ENCODE results near the gene CCT7.
A peak's percentile ranks its signal among the peaks of the same experiment; 100 is the strongest.

Gene CCT7

DNA sequence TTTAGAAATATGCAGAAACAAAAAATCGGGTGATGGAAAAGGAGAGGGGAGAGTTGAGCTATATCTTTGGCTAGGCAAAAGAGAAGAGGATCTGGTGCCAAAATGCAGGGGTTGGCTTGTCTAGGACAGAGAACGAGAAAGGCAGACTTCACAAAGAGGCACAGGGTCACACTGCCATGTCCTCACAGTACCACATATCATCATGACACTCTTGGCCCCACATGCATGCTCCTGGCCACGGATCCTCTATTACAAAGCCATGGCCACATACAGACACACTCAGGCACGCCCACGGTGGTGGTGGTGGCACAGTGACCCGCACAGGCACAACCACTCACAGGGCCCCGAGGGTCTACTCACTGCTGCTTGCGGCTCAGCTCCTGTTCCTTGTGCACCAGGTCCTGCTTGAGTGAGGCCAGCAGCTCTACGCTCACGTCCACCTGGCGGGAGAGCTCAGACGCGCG, 34.3 kb downstream of the CCT7 start:
- no peak for DNase-seq (ENCODE audit: low spot score)

DNA sequence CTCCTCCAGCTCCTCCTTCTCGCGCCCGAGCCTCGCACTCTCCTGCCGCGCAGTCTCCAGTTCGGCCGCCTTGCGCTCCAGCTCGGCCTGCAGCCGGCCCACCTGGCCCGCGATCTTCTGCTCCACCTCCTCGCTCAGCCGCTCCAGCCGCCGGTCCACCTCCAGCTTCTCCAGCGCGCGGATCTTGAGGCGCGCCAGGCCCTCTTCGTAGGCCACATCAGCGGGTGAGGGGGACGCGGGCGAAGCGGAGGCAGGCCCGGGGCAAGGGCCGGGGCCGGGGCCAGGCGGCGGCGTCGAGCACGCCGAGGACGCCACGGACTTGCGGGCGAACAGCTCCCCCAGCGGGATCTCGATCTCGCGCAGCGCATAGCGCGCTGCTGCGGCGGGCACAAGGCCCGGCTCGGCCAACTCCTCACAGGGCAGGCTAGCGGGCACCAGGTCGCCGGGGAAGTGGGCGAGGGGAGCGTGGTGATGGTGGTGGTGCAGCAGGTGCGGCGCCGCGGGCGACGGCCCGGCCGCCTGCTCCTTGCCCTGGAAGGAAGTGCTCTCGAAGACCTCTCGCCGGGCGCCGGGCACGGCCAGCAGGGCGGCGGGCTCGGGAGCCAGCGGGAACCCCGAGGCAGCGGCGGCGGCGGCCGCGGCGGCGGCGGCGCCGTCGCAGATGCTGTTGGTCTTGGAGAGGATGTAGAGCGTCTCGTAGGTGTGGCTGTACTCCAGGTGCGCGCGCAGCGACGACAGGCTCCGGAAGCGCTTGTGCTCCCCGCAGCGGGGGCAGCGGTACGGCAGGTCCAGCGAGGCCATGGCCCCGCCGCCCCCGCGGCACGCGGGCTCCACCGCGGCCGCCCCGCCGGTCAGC, 35.0 kb downstream of the CCT7 start:
- DNase-seq (ENCODE audit: low spot score): no peak

DNA sequence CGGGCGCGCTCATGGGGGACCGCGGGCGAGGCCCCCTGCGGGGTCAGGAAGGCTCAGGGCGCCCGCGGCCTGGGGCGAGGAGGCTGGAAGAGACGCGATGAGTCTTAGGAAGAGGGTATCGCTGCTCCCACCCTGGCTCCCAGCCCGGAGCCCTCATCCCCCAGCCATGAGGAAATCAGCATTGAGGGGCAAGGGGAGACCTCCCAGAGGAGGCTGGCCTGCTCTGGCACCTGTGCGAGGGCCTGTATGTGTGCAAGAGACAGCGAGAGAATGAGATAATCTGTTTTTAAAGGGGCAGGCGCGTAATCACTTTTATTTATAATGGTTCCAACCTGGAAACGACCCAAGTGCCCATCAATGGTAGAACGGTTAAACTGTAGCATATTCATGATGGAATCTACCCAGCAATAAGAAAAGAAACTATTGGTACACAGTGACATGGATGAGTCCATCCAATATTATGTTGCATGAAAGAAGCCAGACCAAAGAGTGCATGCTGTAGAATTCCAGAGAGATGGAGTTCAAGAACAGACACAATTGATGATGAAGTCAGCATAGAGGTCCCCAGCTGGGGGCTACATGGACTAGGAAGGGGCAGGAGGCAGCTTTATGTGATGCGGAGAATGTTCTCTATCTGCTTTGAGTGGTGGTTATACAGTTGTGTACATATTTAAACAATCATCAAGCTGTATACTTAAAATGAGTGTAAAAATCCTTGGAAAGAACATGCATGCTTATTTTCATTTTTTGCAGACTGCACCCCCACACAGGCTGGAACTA, 35.8 kb downstream of the CCT7 start:
- DNase-seq (ENCODE audit: low spot score): no peak

DNA sequence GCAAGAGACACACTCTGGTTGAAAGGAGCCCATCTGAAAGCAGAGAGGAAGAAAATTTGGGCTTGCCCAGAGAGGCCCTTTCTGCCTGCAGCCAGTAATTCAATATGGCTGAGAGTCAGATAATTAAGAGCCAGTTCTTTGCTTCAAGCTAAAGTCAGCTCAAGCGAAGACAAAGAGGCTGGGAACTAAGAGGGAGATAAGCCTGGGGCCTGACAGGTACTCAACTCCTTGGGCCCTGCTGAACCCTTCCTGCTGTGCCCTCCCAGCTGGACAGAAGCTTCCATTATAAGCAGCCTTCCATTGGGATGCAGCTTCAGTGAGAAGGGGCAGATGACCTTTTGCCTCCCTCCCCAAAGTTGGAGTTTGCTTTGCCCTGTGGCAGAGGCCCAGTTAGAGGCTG, 38.2 kb downstream of the CCT7 start:
- DNase-seq (ENCODE audit: low spot score): no peak

DNA sequence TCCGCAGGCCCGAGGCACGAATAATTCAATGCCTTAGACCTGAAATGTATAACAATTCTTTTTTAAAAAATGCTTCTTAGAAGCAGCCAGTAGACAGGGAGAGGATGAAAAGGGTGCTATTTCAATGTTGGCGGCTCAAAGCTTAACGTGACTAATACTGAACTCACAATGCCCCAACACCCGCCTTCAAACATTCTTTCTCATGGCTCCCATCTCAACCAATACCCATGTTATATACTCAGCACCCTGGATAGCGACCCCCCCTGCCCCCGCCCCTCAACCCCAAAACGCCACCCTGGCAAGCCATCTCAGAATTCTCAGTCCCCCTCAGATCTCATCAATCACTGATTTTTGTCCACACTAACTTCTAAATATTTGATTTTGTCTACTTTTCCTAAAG, 45.7 kb downstream of the CCT7 start:
- no peak for DNase-seq (ENCODE audit: low spot score)

DNA sequence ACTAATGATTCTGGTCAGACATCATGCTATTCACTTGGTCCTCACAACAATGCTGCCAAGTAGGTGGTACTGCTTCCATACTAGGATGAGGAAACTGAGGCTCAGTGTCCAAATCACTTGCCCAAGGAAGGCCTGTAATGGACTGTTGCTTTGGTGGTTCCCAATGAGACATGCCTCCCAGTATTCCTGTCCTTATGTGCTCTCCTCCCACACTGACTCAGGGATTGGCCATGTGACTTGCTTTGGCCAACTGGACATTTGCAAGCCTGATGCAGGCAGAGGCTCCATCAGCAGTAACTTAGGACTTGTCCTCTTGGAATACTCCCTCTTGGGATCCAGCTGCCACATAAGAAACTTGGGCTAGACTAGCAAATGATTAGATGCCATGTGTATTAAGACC, 47.1 kb downstream of the CCT7 start:
- no peak for DNase-seq (ENCODE audit: low spot score)

DNA sequence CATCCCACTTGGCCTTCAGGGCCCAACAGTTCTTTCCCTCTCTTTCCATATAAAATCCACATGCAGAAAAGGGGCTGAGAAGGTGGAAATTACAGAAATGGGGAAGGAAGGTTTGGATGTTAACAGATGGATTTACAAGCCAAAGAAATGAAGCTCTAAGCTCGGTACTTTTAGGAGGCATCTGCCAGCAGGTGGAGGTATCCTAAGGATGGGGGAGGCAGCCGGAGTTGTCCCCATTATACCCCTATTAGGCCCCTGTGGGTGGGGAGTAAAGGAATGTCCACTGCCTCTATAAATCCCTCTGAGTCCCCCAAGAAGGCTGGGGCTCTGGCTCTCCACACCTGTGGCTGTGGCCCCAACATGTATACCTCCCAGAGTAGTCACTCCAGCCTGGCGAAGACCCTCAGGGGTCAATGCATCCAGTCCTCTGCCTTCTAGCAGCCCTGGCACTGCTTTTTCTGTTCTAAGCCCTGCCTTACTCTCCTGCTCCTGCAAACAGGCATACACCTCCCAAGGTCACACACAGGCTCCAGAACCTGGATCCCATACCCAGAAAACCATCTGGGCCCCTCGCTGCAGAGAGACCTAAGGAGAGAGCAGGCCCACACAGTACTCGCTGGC, 48.9 kb downstream of the CCT7 start:
- no peak for DNase-seq (ENCODE audit: low spot score)

DNA sequence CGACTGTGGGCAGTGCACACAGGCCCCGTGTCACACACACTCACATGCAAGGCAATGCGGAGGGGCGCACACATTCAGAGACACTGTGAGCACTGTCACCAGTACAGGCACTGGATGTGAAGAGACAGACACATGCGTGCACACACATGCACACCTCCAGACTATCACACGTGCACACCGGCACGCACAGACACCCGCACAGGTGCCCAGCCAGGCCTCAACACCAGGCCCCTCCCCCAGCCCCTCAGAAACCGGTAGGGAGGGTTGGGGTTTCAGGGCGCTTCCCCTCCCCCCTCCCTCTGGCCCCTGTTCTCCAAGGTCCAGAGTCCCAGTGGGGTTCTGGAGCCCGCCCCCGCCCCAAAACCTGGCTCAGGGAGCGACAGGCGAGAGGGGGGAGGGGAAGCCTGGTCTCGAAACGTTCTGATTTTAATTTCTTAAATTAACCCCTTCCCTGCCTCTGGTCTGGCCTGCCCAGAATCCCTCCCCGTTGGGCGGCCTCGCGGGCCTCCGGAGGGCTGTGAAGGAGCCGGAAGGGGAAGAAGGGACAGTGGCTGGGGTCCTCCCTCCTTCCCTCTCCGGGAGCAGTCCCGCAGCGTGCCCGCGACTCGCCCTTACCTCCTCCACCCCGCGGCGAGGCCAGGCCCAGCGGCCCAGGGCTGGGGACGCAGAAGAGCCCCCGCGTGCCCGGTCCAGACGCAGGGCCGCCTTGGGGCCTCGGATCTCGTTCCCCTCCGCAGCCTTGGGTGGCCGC, 49.6 kb downstream of the CCT7 start:
- DNase-seq (ENCODE audit: low spot score): no peak

DNA sequence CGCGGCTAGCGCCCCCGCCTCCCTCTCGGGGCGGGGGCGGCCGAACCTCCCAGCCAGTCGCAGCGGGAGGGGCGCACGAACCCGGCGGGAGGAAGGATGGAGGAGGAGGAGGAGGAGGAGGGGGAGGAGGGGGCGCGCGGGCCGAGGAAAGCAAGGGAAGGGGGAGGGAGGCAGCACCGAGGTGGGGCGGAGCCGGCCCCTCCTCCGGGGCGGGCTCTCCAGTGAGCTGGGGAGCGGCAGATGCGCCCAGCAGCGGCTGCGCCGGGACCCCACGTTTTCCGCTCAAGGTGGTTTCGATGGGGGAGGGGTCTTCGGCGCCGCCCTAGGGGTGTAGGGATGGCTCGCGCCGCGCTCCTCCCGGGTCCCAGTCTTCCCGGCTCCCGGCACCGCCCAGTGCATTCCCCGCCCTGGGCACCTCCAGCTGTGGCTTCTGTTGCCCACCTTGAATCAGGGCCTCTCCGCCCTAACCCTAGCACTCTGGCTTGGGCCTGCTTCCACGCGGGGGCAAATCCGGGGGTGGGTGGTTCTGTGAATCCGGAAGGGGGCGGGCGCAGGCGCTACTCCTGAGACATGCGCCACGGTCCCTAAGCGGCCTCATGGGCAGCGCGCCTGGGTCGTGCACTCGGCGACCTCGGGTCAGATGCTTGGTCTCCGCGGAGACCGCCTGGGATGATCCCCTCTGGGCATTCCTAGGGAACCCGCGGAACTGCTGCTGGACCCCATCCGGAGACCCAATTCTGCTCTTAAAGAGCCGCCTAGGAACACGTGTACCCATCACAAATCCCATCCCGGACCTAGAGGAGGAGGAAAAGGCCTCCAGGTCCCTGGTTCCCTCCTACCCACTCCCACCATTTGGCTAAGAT, 50.4 kb downstream of the CCT7 start, which contains the start of gene FBXO41:
Gene FBXO41 (minus strand): TSS at position 183 of the 863 bp plus-strand sequence. CDS start 14,848 bp downstream, outside the sequence.
- DNase-seq (ENCODE audit: low spot score): peak; percentile 58

DNA sequence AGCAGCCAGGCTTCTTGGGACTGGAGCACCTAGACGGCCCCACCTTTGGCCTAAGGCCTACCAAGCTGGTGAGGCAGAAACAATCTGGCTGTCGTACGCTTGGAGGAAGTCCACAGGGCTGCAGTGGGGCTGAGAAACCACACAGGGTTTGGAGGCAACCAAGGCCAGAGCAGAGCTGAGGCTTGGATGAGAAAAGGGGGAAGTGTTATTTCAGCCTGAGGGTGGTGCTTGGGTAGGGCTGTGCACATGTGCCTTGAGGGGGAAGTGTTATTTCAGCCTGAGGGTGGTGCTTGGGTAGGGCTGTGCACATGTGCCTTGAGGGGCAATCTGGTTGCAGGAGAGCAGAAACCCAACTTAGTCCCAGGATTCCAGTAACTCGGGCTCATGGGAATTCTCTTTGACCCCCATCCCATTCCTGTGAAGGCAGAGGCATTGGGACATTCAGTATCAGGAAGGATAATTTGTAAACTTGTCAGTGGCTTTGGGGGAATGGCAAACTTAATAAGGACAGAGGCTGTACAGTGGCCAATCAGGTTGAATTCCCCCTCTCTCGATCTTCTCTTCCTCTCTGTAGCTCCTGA, 51.1 kb downstream of the CCT7 start:
- no peak for DNase-seq (ENCODE audit: low spot score)

DNA sequence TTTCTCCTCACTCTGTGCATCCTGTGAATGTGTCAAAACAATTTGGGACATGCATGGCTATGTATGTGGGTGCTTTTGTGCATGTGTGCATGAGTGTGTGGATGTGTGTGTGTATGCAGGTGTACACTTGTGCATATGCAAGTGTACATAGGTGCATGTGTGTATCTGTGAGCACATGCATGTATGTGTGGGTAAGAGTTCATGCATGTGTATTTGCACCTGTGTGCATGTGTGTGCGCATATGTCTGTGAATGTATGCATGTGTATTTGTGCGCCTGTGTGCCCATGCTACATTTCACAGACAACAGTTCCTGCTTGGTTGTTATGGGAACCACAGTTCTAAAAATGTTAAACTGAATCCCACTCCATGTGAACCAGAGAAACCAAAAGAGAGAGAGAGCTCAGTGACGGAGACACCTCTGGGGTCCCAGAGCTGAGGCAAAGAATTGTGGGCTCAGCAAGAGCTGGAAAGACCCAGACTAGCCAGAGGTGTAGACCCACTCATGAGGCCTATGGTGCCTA, 52.1 kb downstream of the CCT7 start:
- DNase-seq (ENCODE audit: low spot score): no peak

DNA sequence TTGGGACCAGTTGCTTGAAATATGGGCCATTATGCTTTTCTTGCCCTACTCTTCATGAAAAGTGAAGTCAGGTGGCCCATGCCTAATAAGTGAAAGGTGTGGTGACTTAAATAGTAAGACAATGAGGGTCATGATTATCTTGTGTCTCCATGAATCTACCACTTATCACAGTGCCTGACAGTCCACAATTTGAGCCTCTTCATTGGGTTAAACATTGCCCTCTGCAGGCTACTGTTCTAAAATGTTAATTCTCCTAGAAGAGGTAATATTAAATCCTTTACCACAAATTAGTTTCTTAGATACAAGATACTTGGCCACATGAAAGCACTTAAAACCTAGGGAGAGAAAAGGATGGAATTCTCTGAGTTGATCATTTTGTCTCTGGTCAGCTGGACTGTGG, 55.2 kb downstream of the CCT7 start:
- no peak for DNase-seq (ENCODE audit: low spot score)

DNA sequence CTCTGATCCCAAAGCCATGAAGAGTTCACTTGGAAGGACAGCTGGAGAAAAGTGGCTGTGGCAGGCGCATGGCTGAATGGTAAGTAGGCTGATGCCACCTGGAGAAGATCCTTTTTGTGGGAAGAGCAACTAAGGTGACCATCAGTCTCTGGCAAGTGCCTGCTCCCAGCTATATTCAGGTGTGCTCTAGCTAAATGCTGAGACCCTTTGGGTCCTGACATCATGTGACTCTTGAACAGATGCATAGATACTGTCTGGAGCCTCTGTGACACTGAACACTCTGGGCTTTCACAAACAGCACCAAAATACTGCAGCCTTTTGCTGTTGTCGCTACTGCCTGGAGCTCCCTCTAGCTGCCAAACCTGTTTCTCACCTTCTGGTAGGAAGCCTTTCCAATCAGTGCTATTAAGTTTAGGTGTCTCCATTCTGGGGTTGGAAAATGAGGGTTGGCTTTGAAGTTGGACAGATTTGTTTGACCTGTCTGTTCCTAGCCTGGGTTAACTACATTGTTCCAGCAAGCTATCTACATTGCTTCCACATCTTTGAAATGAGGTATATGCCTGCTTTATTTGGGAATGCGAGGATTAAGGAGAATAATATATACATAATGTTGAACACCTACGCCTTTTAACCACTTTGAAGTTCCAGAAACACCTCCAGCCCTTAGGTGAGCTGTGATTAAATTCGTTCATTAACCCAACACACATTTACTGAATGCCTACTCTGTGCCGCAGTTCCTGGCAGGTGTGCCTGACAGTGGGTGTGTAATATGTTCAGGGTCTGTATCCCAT, 56.1 kb downstream of the CCT7 start:
- DNase-seq (ENCODE audit: low spot score): peak; percentile 57

DNA sequence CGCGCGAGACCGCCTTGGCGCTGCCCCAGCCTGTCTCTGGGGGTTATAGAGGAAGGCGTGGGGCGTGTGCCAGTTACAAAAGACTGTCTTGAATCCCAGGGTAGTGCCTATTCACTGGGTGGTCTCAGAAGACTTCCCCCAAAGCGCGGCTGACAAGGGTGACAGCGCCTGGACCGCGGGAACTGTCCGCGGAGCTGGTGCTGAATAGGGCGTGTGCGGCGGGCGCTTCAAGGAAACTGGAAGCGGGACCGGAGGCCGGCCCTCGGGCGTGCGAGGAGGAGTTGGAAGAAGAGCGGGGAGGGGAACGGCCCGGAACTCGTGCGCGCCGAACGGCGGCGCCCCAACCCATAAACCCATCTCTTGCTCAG, 57.0 kb downstream of the CCT7 start:
- DNase-seq (ENCODE audit: low spot score): no peak

DNA sequence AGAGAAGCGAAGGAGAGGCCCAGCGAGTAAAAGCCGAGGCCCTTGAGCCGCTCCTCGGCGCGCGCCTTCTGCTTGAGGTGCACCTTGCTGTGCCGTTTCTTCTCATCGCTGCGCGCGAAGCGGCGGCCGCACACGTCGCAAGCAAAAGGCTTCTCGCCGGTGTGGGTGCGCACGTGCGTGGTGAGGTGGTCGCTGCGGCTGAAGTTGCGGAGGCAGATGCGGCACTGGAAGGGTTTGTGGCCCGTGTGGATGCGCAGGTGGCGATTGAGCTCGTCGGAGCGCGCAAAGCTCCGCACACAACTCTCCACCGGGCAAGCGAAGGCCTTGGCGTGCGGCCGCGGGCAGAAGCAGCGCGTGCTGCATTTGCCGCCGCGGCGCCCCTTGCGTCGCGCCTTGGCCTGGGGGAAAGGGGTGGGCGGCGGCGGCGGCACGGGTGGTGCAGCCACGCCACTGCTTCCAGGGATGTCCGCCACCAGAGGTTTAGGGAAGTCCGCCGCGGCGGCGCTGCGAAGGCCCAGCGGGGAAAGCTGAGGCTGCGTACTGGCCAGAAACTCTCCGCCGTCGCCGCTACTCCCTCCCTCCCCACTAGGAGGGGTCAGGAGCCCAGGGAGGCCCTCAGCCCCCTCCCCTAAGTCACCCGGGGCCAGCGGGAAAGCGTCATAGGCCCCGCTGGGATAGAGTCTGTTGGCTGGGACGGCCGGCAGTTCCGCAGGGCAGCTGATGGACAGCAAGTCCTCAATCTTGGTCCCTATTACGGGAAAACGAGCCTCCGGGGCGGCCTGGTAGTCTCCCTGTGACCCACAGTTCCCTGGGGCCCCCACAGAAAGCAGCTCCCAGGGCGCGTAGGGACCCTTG, 57.6 kb downstream of the CCT7 start:
- DNase-seq (ENCODE audit: low spot score): no peak

DNA sequence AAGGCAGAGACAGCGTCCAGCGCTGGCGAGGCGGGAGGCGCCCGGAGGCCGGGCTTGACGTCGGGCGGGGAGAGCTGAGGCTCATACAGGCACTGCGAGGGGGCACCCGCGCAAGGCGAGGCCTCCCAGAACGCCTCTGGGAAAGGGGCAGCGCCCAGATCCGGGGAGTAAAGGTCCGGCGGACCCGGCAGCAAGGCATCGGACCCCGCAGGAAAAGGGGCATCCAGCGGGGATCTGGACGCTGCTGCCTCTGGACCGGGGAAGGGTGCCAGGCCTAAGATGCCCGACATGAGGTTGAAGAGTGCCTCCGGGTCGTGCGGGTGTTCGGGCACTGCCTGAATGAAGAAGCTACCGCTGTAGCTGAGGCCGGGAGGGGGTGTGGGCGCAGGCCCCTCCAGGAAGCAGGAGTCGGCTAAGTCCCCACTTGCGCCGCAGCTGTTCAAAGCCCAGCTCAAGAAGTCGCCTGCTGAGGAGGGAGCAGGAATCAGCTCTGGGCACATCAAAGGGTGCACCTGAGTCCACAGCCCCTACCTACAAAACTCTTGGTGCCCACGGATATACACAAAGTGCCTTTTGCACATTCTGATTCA, 58.3 kb downstream of the CCT7 start:
- no peak for DNase-seq (ENCODE audit: low spot score)

DNA sequence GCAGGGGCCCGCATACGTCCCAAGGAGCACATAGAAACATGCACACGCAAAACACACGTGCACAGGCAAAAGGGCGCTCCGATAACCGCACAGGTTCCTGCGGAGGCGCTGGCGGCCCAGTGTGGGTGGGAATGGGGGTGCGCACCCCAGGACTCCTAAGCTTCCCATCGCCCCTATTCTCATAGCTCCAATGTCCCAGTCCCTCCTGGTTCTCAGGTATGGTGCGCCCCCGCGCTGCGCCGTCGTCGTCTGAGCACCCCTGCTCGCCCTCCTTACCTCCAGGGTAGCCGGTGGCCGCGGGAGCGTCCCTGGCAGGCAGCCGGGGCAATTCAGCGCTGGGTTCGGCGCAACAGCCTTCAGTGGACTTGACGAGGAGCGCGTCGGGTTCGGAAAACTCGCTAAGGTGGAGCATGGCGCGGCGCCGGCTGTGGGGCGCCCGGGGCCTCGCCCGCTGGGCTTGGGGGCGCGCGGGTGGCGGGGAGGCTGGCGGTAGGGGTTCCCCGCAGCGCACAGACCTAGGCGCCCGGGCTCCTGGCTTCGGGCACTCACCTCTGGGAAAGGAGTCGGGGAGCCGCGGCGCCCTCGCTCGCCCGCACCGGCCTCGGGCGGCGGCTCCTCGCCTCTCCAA, 58.9 kb downstream of the CCT7 start:
- no peak for DNase-seq (ENCODE audit: low spot score)
